NCI-H345 treated with DMSO at 0.1 percent for 48 hours (cell line): ENCODE data around the gene DCXR.

Experiments
- DNase-seq: peaks from one replicate; lab custom pipeline; 2025; ENCODE audit not compliant: unreplicated experiment; lab: John Stamatoyannopoulos, UW

DCXR gene

GRCh38 chr17:82012261-82012639 lies 25.2 kb downstream of the DCXR start:
- no peak for DNase-seq

- DNase-seq = no peak
These were observed 25.8 kb downstream of the DCXR start for GRCh38 chr17:82011617-82012187.

GRCh38 chr17:82010575-82011525 lies 26.6 kb downstream of the DCXR start:
- no peak for DNase-seq

- DNase-seq = no peak
These were observed 28.1 kb downstream of the DCXR start for GRCh38 chr17:82009413-82009812.

- no peak for DNase-seq
These were observed 28.5 kb downstream of the DCXR start for GRCh38 chr17:82008941-82009405.

GRCh38 chr17:82008258-82008940 lies 29.1 kb downstream of the DCXR start:
- DNase-seq = no peak

- no peak for DNase-seq
These were observed 29.8 kb downstream of the DCXR start for GRCh38 chr17:82007495-82008257.

GRCh38 chr17:82007228-82007494 lies 30.3 kb downstream of the DCXR start:
- no peak for DNase-seq

GRCh38 chr17:82006468-82007227 lies 30.8 kb downstream of the DCXR start:
- DNase-seq = no peak

GRCh38 chr17:82005701-82006348 lies 31.7 kb downstream of the DCXR start:
- no peak for DNase-seq

- no peak for DNase-seq
These were observed 32.7 kb downstream of the DCXR start for GRCh38 chr17:82004517-82005455.

- no peak for DNase-seq
These were observed 33.8 kb downstream of the DCXR start for GRCh38 chr17:82003411-82004381.

GRCh38 chr17:82001571-82002056 lies 35.9 kb downstream of the DCXR start:
- DNase-seq = no peak

GRCh38 chr17:82000803-82001570 lies 36.5 kb downstream of the DCXR start:
- DNase-seq = no peak

- no peak for DNase-seq
These were observed 37.3 kb downstream of the DCXR start for GRCh38 chr17:81999976-82000802.

- DNase-seq = no peak
These were observed 37.9 kb downstream of the DCXR start for GRCh38 chr17:81999587-81999975.
